Stimulated activated CD4-positive, alpha-beta T cell treated with anti-CD3 and anti-CD28 coated beads, Interleukin-12 subunit alpha, Interleukin-12 subunit beta, amount 100 ng/mL, for 48 hours (primary cell): ENCODE measurements around the gene DHODH.
A peak's percentile ranks its signal among the peaks of the same experiment; 100 is the strongest.
"Not testable (repeated sequence)": the region's sequence is repeated elsewhere in the genome, so short reads cannot be mapped to it uniquely, and the experiment has no call there.

Experiments used
- DNase-seq, 3 donors: peaks; one replicate each; pipeline ENCODE4 v3.0.0-alpha.2; 2020; ENCODE audit warnings: low read depth in 2 of 3, low spot score in 1 of 3

DHODH gene

DNA sequence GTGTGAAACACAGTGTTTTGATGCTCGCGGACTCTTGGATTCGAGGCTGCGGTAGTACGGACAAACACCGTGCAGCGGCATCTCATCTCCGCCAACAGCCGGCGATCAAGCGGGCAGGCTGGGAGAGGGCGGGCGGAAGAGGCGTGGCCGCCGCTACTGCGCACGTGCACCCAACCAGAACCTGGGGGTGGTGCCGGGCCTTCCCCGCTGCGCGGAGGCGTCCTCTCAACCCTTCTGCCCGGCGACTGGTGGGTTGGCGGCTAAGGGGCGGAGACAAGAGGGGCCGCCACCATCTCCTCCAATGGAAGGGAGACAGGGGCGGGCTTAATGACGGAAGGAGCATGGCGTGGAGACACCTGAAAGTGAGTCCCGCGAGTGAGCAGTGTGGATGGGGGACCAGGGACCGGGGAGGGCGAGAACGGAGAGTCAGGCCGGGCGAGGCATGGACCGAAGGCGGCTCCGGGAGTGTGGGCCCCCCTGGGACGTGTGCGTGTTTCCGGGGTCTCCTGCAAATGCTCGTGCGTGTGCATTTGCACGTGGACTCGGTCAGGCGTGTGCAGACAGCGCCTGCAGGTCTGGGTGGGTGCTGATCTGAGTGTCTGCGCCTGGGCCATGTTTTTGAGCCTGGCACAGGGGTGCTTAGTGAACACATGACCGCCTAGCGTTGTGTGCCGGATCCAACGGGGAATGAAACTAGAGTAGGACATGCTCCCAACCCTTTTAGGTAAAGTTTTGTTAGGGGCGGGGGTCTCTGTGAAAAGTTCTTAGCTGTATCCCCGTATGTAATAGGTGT, at the start of gene DHODH:
Gene DHODH (plus strand): TSS at position 321 of the 793 bp plus-strand sequence. CDS start 21 bp downstream, at position 342.
- peak; percentile 97 to 98 (median 98) for DNase-seq

DNA sequence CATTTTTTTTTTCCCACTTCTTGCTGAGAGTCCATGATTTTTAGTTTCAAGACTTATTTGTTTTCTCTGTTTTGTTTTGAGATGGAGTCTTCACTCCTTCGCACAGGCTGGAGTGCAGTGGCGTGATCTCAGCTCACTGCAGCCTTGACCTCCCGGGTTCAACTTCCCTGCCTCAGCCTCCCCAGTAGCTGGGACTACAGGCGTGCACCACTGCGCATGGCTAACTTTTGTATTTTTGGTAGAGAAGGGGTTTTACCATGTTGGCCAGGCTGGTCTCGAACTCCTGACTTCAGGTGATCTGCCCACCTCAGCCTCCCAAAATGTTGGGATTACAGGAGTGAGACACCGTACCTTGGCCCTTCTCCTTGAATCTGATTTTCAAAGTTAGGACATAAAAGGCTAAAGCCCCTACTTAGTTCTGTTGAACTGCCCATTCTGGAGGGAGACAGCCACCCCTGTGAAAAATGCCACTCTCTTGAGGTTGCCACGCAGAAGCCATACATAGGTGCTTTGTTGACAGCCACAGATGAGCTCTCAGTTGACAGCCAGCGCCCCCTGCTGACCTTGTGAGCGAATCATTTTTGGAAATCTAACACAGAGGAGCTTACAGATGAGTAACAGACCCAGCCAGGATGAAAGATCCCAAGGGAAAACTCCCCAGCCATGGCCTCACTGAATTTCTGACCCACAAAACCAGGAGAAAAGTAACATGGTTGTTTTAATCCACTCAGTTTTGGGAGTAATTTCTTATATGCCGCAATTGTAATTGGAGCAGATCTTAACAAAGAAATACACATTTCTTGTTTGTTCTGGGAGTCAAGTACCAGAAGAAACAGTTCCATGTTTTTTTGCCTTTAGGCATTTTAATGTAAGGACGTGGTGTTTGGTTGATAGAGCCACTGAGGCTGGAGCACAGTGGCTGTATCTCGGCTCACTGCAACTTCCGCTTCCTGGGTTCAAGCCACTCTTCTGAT, 47.2 kb upstream of the DHODH start:
- DNase-seq: peak; percentile 69 to 81 (median 79)

DNA sequence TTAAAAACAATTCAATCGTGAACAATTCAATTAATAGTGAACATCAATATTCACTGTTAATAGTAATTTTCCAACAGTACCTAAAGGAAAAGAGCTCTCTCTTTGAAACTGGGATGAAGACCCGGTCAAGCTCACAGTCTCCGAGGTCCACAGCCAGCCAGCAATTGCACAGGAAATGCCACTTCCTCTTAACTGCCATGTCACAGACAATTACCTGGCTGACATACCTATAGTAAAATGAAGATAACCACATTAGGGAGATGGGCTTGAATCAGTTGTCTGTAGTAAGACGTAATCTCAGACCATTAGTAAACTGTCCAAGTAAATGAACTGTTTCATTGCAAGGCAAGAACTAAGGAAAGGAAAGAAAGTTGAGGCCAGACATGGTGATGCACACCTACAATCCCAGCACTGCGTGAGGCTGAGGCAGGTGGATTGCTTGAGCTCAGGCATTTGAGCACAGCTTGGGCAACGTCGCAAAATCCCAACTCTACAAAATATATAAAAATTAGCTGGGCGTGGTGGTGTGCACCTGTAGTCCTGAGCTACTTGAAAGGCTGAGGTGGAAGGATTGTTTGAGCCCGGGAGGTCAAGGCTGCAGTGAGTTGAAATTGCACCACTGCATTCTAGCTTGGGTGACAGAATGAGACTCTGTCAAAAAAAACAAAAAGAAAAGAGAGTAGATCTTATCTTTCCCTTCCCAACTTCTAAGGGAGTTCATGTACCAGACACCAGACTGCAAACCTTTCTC, 45.2 kb upstream of the DHODH start:
- no peak for DNase-seq

DNA sequence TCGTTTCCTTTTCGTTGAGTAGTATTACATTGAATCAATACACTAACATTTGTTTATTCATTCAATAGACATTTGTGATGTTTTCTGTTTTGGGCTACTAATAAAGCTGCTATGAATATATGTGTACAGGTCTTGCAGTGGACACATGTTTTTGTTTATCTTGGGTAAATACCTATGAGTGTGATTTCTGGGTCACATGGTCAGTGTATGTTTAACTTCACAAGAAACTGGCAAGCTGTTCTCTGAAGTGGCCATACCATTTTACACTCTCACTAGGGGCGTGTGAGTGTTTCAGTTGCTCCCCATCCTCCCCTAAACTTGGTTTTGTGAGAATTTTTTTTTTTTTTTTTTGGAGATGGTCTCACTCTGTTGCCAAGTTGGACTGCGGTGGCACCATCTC, 43.3 kb upstream of the DHODH start:
- no peak for DNase-seq

DNA sequence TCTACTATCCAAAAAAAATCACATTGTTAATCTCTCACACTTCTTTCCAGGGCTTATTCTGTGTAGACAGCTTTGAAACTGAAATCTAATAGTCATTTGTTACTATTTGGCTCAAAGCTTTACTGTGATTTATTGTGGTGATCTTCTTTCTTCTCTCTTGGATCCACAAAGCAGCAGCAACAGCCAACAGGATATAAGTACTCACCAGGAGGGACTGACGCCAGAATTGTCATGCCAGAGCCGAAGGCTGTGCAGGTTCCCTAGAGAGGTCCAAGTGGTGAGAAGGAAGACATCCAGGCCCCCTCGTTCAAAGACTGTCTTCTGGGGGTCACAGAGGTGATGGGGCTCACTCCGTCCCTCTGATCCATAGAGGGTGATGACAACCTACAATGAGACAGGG, 41.6 kb upstream of the DHODH start:
- DNase-seq: no peak

DNA sequence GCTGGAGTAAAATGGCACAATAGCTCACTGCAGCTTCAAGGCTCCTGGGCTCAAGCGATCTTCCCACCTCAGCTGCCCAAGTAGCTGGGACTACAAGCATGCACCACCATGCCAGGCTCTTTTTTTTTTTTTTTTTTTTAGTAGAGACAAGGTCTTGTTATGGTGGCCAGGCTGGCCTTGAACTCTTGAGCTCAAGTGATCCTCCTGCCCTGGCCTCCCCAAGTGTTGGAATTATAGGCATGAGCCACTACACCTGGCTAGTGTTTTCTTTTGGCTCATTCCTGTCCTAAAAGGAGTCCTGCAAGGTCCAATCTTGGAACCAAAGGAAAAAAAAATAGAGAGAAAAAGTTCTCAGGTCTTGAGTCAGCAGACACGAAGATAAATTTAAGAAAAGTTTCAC, 39.2 kb upstream of the DHODH start:
- DNase-seq: no peak

DNA sequence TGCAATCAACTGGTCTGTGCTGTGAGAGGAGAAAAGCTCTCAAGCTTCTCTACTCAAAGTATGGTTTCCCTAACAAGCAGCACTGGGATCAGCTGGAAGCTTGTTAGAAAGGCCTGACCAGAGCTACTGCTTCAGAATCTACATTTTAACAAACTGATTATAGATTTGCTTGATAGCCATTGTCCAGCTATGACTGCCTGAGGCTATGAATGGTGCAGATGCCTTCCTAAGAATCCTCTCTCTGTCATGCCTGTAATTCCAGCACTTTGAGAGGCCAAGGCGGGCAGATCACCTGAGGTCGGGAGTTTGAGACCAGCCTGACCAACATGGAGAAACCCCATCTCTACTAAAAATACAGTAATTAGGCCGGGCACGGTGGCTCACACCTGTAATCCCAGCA, 37.0 kb upstream of the DHODH start:
- DNase-seq: no peak

DNA sequence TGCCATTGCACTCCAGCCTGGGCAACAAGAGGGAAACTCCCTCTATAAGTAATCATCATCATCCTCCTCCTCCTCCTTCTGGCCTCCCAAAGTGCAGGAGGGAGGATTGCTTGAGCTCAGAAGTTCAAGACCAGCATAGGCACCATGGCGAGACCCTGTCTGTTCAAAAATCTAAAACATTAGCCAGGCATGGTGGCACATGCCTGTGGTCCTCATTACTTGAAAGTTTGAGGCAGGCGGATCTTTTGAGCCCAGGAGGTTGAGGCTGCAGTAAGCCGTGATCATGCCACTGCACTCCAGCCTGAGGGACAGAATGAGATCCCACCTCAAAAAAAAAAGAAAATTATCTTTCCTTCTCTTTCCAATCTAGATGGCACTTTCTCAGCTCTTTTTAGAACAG, 36.2 kb upstream of the DHODH start:
- no peak for DNase-seq

DNA sequence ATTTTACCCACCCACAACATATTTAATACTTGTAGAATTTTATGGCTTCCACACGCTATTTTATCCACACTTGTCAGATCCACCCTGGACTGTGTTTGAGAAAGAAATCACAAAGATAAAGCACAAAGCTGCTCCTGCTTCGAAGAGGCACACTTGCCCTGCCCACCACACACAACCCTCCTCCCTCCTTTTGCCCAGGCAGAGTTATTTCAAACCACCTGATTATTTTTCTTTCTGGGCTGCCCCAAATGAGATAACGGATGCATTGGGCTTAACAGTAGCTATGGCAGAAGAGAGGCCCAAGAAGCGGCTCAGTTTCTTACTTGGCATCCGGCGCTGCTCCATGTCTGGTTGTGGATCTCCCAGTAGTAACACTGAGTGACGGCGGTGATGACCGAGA, 35.5 kb upstream of the DHODH start:
- DNase-seq: no peak

DNA sequence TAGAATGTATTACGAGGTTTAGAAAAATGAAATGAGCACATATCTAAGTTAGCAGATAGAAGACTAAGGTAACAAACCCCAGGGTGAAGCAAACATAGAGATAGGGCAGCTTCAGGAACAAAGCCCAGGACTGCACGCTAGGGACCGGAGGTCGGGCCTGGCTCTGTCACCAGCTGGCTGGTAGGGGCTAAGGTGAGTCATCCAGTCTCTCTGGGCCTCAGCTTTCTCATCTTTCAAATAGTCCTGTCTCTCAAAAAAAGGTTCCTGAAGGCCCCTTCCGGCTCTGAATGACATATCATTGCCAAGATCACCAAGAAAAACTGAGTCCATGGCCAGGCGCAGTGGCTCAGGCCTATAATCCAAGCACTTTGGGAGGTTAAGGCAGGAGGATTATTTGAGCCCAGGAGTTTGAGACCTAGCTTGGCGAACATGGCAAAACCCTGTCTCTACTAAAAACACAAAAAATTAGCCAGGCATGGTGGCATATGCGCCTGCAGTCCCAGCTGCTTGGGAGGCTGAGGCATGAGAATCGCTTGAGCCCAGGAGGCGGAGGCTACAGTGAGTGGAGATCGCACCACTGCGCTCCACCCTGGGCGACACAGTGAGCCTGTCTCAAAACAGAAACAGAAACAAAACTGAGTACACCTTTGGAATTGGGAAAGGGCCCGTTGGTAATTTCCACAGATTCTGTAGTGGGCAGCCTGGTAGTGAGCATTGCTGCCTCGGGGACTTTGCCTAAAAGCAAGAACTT, 34.3 kb upstream of the DHODH start:
- no peak for DNase-seq

DNA sequence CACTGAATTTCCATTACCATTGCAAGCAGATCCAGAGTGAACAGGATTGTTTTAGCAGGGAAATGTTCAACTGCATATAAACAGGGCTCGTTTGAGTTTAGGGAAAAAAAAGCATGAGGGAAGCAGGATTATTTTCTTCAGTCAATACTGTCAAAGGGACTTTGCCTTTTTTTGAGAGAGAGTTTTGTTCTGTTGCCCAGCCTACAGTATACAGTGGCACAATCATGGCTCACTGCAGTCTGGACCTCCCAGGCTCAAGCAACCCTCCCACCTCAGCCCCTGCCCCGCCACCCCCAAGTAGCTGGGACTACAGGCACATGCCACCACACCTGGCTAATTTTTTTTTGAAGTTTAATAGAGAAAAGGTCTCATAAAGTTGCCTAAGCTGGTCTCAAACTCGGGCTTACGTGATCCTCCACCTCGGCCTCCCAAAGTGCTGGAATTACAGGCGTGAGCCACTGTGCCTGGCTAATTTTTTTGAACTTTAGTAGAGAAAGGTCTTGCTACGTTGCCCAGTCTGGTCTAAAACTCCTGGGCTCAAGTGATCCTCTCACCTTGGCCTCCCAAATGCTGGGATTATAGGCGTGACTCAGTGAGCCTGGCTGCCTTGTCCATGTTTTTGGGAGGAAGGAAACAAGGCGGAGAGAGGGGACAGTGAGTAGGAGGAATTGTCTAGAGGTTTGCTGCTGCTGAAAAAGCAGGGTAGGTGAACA, 23.1 kb upstream of the DHODH start:
- no peak for DNase-seq

DNA sequence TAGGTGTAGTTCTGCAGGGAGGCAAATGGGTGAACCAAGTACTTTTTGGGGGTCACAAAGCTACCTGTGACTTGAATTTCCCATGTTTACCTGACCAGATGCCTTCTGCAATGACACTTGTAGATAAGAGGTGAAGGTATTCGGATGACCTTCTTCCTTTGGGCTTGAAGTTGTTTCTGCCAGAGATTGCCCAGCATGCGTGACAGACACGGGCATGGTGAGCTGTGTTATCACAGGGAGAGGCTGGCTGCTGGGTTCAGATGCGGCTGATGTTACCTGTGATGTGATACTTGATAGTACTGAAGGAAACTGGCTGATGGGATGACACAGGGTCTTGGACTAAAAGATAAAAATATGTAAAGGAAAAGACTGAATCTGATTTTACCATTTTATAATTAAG, 22.4 kb upstream of the DHODH start:
- DNase-seq: no peak

DNA sequence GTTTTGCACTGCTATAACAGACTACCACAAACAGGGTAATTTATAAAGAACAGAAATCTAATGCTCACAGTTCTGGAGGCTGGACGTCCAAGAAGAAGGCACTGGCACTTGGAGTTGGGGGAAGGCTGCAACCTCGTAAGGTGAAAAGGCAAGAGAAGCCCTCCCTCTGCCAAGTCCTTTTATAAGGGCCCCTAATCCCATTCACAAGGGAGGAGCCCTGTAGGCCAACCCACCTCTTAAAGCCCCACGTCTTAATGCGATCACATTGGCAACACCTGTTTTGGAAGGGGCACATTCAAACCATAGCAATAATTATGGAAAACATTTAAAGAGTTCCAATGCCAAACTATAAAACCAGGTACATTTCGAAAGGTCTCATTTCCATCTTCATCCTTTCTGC, 13.5 kb upstream of the DHODH start:
- no peak for DNase-seq

DNA sequence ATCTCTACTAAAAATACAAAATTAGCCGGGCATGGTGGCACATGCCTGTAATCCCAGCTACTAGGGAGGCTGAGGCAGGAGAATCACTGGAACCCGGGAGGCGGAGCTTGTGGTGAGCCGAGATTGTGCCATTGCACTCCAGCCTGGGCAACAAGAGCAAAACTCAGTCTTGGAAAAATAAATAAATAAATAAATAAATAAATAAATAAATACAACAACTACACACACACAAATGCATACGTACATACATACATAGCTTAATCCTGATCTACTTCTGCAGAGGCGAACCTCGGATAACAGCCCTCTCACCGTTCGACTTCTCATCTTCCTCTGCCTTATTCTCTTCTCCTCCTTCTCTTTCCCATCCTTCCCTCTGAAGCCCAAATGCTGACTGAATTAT, 11.0 kb upstream of the DHODH start:
- DNase-seq: not testable (repeated sequence)

DNA sequence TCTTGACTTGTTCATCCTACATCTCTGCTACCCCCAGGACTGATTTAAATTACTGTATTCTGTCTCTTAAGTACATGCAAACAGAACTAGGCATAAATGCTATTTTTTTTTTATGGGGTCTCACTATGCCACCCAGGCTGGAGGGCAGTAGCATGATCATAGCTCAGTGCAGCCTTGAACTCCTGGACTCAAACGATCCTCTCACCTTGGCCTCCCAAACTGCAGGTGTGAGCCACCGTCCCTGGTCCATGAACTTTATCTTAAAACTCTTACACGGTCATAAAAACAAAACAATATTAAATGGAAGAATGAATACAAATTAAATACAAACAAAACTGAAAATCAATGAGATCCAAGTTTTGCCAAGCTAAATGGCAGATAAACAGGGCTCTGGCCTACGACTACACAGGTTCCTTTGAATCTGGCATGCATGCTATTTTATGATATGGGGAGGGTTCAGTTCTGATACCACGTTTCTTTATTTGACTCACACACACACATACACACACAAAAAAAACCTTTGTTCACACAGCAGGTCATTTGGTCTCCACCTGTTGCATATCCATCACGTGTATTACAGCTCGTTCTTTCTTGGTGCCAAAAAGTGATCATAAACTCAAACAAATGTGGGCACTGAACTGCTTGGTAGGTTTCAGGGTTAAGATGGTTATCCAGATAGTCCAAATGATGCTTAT, 7.2 kb upstream of the DHODH start:
- DNase-seq: no peak

DNA sequence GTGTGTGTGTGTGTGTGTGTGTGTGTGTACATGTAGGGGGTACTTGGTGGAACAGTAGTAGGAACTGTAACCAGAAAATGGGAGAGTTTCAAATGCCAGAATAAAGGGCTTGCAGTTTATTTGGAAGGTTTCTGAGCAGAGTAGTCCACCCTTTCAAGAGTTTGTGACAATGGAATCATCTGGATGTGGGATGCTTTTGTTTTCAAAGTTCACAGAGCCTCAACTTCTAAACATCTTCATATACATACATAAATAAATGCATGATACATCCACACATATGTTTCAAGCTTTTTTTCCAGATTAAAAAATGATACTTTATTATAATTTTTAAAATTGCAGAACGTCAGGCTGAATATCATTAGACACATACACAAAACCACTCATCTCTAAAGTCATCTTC, 5.9 kb upstream of the DHODH start:
- DNase-seq: no peak

DNA sequence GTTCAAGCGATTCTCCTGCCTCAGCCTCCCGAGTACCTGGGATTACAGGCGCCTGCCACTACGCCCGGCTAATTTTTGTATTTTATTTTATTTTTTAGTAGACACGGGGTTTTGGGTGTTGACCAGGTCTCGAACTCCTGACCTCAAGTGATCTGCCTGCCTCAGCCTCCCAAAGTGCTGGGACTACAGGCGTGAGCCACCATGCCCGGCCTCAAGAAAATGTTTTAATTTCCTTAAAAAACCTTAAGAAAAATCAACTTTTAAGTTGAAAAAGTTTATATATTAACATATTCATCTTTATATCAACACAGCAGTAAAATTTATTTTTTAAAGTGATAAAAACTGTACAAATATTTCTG, 500 bp upstream of the DHODH start:
- not testable (repeated sequence) for DNase-seq

DNA sequence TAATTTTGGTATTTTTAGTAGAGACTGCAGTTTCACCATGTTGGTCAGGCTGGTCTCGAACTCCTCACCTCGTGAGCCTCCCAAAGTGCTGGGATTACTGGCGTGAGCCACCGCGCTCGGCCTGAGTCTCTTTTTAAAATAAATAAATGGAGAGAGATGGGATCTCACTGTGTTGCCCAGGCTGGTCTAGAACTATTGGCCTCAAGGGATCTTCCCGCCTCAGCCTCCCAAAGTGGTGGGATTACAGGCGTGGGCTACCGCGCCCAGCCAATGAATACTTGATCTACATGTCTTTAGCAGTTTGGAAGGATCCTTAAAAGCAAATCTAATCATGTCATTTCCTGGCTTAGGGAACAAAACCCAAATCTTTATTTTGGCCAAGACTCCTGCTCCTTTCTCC, 1.2 kb downstream of the DHODH start:
- DNase-seq: no peak

DNA sequence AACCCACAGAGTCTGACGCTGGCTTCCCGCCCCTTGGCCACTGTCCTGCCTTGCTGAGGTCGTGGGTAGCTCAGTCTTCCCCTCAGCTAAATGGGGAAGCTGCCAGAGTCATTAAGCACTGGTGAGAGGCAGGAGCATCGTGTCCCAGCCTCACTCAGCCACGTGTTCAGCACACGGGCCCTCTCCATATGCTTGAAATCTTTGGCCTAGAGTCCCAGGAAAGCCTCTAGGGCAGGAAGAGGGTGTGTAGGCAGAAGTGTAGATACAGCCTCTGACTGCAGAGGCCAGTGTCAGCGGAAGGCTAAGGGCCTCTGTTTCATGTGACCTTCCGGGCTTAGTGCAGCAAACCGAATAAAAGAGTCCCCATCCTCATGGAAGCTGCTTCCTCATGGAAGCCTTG, 4.1 kb downstream of the DHODH start:
- DNase-seq: no peak

DNA sequence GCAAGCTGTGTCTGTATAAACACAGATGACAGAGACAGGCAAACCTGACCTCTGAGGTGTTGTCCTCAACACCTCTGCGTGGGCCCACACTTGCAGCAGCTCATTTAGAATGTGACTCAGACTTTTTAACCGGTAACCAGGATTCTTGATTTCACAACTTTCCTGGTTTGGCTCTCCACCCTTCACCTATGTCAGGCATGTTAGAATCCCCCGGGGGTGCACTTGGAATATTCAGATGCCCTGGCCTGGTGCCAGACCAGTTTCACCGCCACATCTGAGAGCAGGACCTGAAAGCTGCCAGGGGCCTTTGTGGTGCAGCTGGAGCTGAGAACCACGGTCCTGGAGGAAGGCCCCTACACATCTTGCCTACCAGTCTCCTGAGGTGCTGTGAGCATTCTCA, 4.8 kb downstream of the DHODH start:
- peak in 1 of 3 donors; percentile 6 for DNase-seq
